GM18867 (cell line): ENCODE data around the gene SLC50A1.
A peak's percentile ranks its signal among the peaks of the same experiment; 100 is the strongest.

Source experiments
- ATAC-seq: cut with Tn5 transposase; IDR thresholded peaks from one replicate; pipeline ENCODE4 v1.9.1; 2021; ENCODE audit warnings: mild to moderate bottlenecking, moderate library complexity; ENCODE audit not compliant: unreplicated experiment

The SLC50A1 gene

GRCh38 chr1:155182052-155182550 is 46.4 kb downstream of the SLC50A1 start:
- no peak for ATAC-seq

GRCh38 chr1:155183775-155184221 is 48.1 kb downstream of the SLC50A1 start:
- no peak for ATAC-seq

GRCh38 chr1:155184351-155184811 is 48.7 kb downstream of the SLC50A1 start:
- ATAC-seq = no peak

- peak; percentile 77 for ATAC-seq
Observed at GRCh38 chr1:155184835-155185782, 49.5 kb downstream of the SLC50A1 start.

DNA sequence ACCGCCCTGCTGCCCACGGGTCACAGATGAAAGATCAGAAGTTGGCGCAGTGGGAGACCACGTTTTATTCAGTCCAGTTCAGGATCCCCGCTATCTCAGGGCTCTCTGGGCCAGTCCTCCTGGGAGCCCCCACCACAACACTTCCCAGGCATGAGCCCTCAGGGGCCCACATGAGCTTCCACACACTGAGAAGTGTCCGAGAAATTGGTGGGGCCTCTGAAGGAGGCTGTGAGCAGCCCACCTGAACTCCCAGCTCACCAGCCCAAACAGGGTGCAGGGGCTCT is 50.1 kb downstream of the SLC50A1 start:
- no peak for ATAC-seq

- ATAC-seq = no peak
Observed at GRCh38 chr1:155186067-155186793, 50.6 kb downstream of the SLC50A1 start.

- no peak for ATAC-seq
Observed at GRCh38 chr1:155186794-155187455, 51.3 kb downstream of the SLC50A1 start.

GRCh38 chr1:155187456-155187891 is 51.8 kb downstream of the SLC50A1 start:
- ATAC-seq = no peak

DNA sequence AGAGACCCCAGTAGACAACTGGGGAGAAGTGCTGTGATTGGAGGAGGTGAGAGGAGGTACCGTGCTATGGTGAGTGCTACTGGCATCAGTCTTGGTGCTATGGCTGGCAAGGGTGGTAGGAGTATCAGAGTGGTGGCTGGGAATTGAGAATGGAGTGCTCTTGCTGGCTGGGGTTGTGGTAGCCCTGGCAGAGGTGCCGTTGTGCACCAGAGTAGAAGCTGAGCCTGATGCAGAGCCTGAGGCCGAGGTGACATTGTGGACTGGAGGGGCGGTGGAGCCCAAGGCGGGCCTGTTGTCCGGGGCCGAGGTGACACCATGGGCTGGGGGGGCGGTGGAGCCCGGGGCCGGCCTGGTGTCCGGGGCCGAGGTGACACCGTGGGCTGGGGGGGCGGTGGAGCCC is 52.6 kb downstream of the SLC50A1 start:
- no peak for ATAC-seq
